IPS-18c (cell line): ENCODE results near the gene TRIM4.
"Not testable (repeated sequence)": the region's sequence is repeated elsewhere in the genome, so short reads cannot be mapped to it uniquely, and the experiment has no call there.

Experiments used
- H3K4me3 ChIP-seq: 2 replicates; pipeline ENCODE4 v1.7.0; 2013; ENCODE audit warnings: low read depth, mild to moderate bottlenecking, low read length, moderate library complexity; ENCODE audit not compliant: insufficient read depth
- H3K9me3 ChIP-seq: one replicate; pipeline ENCODE4 v1.6.1; 2013; ENCODE audit warnings: mild to moderate bottlenecking, low read length, moderate library complexity; ENCODE audit not compliant: control insufficient read depth, insufficient read depth

Gene TRIM4

GRCh38 chr7:99928188-99928587 lies 8.9 kb upstream of the TRIM4 start:
- Histone ChIP-seq H3K9me3 (peaks cover 2% of the 10 kb centered on the region), H3K4me3 (no peak overlapping the region)

- peaks cover 2% of the 10 kb centered on the region for H3K9me3 ChIP-seq
- H3K4me3 ChIP-seq, result no peak overlapping the region
These were observed 8.2 kb upstream of the TRIM4 start for GRCh38 chr7:99927536-99927935.

- Histone ChIP-seq H3K9me3 (peaks cover 2% of the 10 kb centered on the region), H3K4me3 (no peak overlapping the region)
These were observed 7.0 kb upstream of the TRIM4 start for GRCh38 chr7:99926321-99926720.

GRCh38 chr7:99923200-99923599 lies 3.9 kb upstream of the TRIM4 start:
- Histone ChIP-seq H3K4me3 (no peak overlapping the region), H3K9me3 (peaks cover 2% of the 10 kb centered on the region)

- H3K9me3 ChIP-seq, result no peaks in the 10 kb centered on the region
- 0 out of 2 replicates have a peak overlapping the region, but pooled peaks have one; percentile 36 for H3K4me3 ChIP-seq
These were observed 819 bp upstream of the TRIM4 start for GRCh38 chr7:99920149-99920548.

- Histone ChIP-seq H3K9me3 (no peaks in the 10 kb centered on the region), H3K4me3 (peak overlapping the region; percentile 36; the same call in 1 of the 2 replicates)
These were observed 433 bp upstream of the TRIM4 start for GRCh38 chr7:99919814-99920112.

- no peaks in the 10 kb centered on the region for H3K9me3 ChIP-seq
- no peak overlapping the region for H3K4me3 ChIP-seq
These were observed 8.4 kb downstream of the TRIM4 start for GRCh38 chr7:99910976-99911375.

- Histone ChIP-seq H3K9me3 (no peaks in the 10 kb centered on the region), H3K4me3 (no peak overlapping the region)
These were observed 17.7 kb downstream of the TRIM4 start for GRCh38 chr7:99901581-99901980.

GRCh38 chr7:99899830-99900519 lies 19.4 kb downstream of the TRIM4 start:
- Histone ChIP-seq H3K4me3 (no peak overlapping the region), H3K9me3 (no peaks in the 10 kb centered on the region)

GRCh38 chr7:99898836-99899235 lies 20.5 kb downstream of the TRIM4 start:
- no peak overlapping the region for H3K4me3 ChIP-seq
- no peaks in the 10 kb centered on the region for H3K9me3 ChIP-seq

GRCh38 chr7:99898023-99898357 lies 21.3 kb downstream of the TRIM4 start:
- Histone ChIP-seq H3K9me3 (no peaks in the 10 kb centered on the region), H3K4me3 (no peak overlapping the region)

GRCh38 chr7:99897322-99898022 lies 21.9 kb downstream of the TRIM4 start:
- Histone ChIP-seq H3K4me3 (no peak overlapping the region), H3K9me3 (no peaks in the 10 kb centered on the region)

GRCh38 chr7:99894738-99895137 lies 24.6 kb downstream of the TRIM4 start:
- no peaks in the 10 kb centered on the region for H3K9me3 ChIP-seq
- no peak overlapping the region for H3K4me3 ChIP-seq

GRCh38 chr7:99893280-99893679 lies 26.1 kb downstream of the TRIM4 start:
- Histone ChIP-seq H3K9me3 (peaks cover 5% of the 10 kb centered on the region), H3K4me3 (no peak overlapping the region)

GRCh38 chr7:99890348-99890747 lies 29.0 kb downstream of the TRIM4 start:
- H3K9me3 ChIP-seq, H3K4me3 ChIP-seq: not testable (repeated sequence)

- not testable (repeated sequence) for H3K9me3 ChIP-seq, H3K4me3 ChIP-seq
These were observed 31.0 kb downstream of the TRIM4 start for GRCh38 chr7:99888366-99888765.

- H3K4me3 ChIP-seq, result no peak overlapping the region
- no peaks in the 10 kb centered on the region for H3K9me3 ChIP-seq
These were observed 38.0 kb downstream of the TRIM4 start for GRCh38 chr7:99881370-99881769.

- H3K9me3 ChIP-seq, result no peaks in the 10 kb centered on the region
- H3K4me3 ChIP-seq, result no peak within 1 kb of the TSS
These were observed 42.4 kb downstream of the TRIM4 start, which contains the start of gene OR2AE1 for GRCh38 chr7:99876933-99877332. Gene OR2AE1 (minus strand): TSS chr7:99877033. CDS start chr7:99877033, 0 bp downstream.

- no peaks in the 10 kb centered on the region for H3K9me3 ChIP-seq
- no peak overlapping the region for H3K4me3 ChIP-seq
These were observed 42.8 kb downstream of the TRIM4 start for GRCh38 chr7:99876491-99876890.
